Astrocyte (in vitro differentiated cells and primary cell): Measurements from ENCODE around the gene PPP4C. TPM values are rescaled to one million over a fixed set of nuclear protein-coding genes. Genes with fewer than 3 reads are reported as not detected.

ENCODE experiments used
- DNase-seq: peaks from one replicate; pipeline ENCODE4 v3.0.0-alpha.2; 2010; ENCODE audit warnings: low read depth
- FAIRE-seq: peaks from 2 replicates; lab custom pipeline; 2011; peaks lifted over from hg19 to GRCh38; lab: Jason Lieb, UNC
- H2AFZ ChIP-seq: 2 replicates; pipeline ENCODE4 v1.6.0; 2012; ENCODE audit warnings: low read depth, low read length, inconsistent platforms
- H3K27ac ChIP-seq: 2 replicates; pipeline ENCODE4 v1.5.1; 2011; ENCODE audit warnings: low read depth, low read length, inconsistent platforms
- H3K27me3 ChIP-seq: 2 replicates; pipeline ENCODE4 v1.6.0; 2011; ENCODE audit warnings: low read length, inconsistent platforms; ENCODE audit not compliant: insufficient read depth
- H3K36me3 ChIP-seq: 2 replicates; pipeline ENCODE4 v1.5.1; 2011; ENCODE audit warnings: low read length, inconsistent platforms; ENCODE audit not compliant: insufficient read depth
- H3K4me1 ChIP-seq: 2 replicates; pipeline ENCODE4 v1.5.1; 2011; ENCODE audit warnings: low read length, inconsistent platforms; ENCODE audit not compliant: insufficient read depth
- H3K4me2 ChIP-seq: 2 replicates; pipeline ENCODE4 v1.6.0; 2012; ENCODE audit warnings: low read length, inconsistent platforms
- H3K4me3 ChIP-seq: 2 replicates; pipeline ENCODE4 v1.5.1; 2011; ENCODE audit warnings: low read depth, mild to moderate bottlenecking, low read length, inconsistent platforms; ENCODE audit not compliant: insufficient read depth
- H3K79me2 ChIP-seq: 2 replicates; pipeline ENCODE4 v1.6.0; 2012; ENCODE audit warnings: mild to moderate bottlenecking, low read length, inconsistent platforms; ENCODE audit not compliant: insufficient read depth
- H3K9ac ChIP-seq: 2 replicates; pipeline ENCODE4 v1.6.0; 2012; ENCODE audit warnings: mild to moderate bottlenecking, low read length, inconsistent platforms
- H3K9me3 ChIP-seq: 2 replicates; pipeline ENCODE4 v1.5.1; 2012; ENCODE audit warnings: low read depth, mild to moderate bottlenecking, low read length, inconsistent platforms; ENCODE audit not compliant: insufficient read depth
- H4K20me1 ChIP-seq: 2 replicates; pipeline ENCODE4 v1.6.0; 2012; ENCODE audit warnings: low read length, inconsistent platforms; ENCODE audit not compliant: insufficient read depth
- H3K27ac Mint-ChIP-seq: one replicate; pipeline ENCODE4 v1.8.0; 2021; ENCODE audit warnings: mild to moderate bottlenecking, mixed read lengths; ENCODE audit not compliant: unreplicated experiment
- H3K27me3 Mint-ChIP-seq: one replicate; pipeline ENCODE4 v1.8.0; 2021; ENCODE audit warnings: low read depth, mixed read lengths; ENCODE audit not compliant: unreplicated experiment
- H3K36me3 Mint-ChIP-seq: one replicate; pipeline ENCODE4 v1.8.0; 2021; ENCODE audit warnings: low read depth, mixed read lengths; ENCODE audit not compliant: unreplicated experiment
- H3K4me1 Mint-ChIP-seq: one replicate; pipeline ENCODE4 v1.8.0; 2021; ENCODE audit warnings: low read depth, mixed read lengths; ENCODE audit not compliant: unreplicated experiment
- H3K4me3 Mint-ChIP-seq: one replicate; pipeline ENCODE4 v1.8.0; 2021; ENCODE audit warnings: mild to moderate bottlenecking, moderate library complexity, mixed read lengths; ENCODE audit not compliant: unreplicated experiment
- H3K9me3 Mint-ChIP-seq: one replicate; pipeline ENCODE4 v1.8.0; 2021; ENCODE audit warnings: mild to moderate bottlenecking, mixed read lengths; ENCODE audit not compliant: unreplicated experiment
- EZH2 ChIP-seq: IDR thresholded peaks from 2 replicates; pipeline ENCODE4 v1.6.1; 2012; ENCODE audit warnings: mild to moderate bottlenecking, low read length, inconsistent platforms; ENCODE audit not compliant: insufficient read depth
- total RNA-seq: library from RNA; stranded (reverse); gene quantifications from 2 replicates; pipeline ENCODE4 v1.2.1, GENCODE V29; 2021
- TF ChIP-seq, protein P1 (sequence below): IDR thresholded peaks from 2 replicates; pipeline ENCODE4 v1.5.1; 2011; ENCODE audit warnings: low read depth, mild to moderate bottlenecking, inconsistent platforms, low read length, moderate library complexity; ENCODE audit not compliant: insufficient read depth

PPP4C gene
- total RNA-seq, 1 donor from 2014 or later = 140 TPM

- H2AFZ ChIP-seq = no peak overlapping the region
- peaks cover 40% of the 10 kb centered on the region for H3K4me1 ChIP-seq
- TF ChIP-seq, protein P1, sequence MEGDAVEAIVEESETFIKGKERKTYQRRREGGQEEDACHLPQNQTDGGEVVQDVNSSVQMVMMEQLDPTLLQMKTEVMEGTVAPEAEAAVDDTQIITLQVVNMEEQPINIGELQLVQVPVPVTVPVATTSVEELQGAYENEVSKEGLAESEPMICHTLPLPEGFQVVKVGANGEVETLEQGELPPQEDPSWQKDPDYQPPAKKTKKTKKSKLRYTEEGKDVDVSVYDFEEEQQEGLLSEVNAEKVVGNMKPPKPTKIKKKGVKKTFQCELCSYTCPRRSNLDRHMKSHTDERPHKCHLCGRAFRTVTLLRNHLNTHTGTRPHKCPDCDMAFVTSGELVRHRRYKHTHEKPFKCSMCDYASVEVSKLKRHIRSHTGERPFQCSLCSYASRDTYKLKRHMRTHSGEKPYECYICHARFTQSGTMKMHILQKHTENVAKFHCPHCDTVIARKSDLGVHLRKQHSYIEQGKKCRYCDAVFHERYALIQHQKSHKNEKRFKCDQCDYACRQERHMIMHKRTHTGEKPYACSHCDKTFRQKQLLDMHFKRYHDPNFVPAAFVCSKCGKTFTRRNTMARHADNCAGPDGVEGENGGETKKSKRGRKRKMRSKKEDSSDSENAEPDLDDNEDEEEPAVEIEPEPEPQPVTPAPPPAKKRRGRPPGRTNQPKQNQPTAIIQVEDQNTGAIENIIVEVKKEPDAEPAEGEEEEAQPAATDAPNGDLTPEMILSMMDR = no peak
- no peak for TF ChIP-seq EZH2
- peak; percentile 36 for DNase-seq
- H3K36me3 Mint-ChIP-seq = peaks cover 40% of the 10 kb centered on the region
- FAIRE-seq = no peak
- peaks cover 39% of the 10 kb centered on the region for H3K36me3 ChIP-seq
- H3K9me3 Mint-ChIP-seq = no peaks in the 10 kb centered on the region
- peaks cover 64% of the 10 kb centered on the region for H3K79me2 ChIP-seq
- peaks cover 37% of the 10 kb centered on the region for H3K4me1 Mint-ChIP-seq
- H3K4me3 Mint-ChIP-seq = peak overlapping the region; percentile 98
- no peak overlapping the region for H3K4me3 ChIP-seq
- peak overlapping the region; percentile 41 for H3K9ac ChIP-seq
- no peaks in the 10 kb centered on the region for H3K27me3 Mint-ChIP-seq
- H4K20me1 ChIP-seq = peaks cover 63% of the 10 kb centered on the region
- H3K4me2 ChIP-seq = peak overlapping the region; percentile 78
- H3K27ac Mint-ChIP-seq = no peak overlapping the region
- H3K9me3 ChIP-seq = no peaks in the 10 kb centered on the region
- no peaks in the 10 kb centered on the region for H3K27me3 ChIP-seq
- peak overlapping the region; percentile 18 for H3K27ac ChIP-seq
Observed at GRCh38 chr16:30069611-30070462, 6.0 kb upstream of the PPP4C start.

GRCh38 chr16:30070490-30070889 is 5.3 kb upstream of the PPP4C start:
- no peaks in the 10 kb centered on the region for H3K9me3 ChIP-seq
- peak overlapping the region; percentile 41 for H3K9ac ChIP-seq
- no peak overlapping the region for H3K4me3 ChIP-seq
- H3K27me3 ChIP-seq = no peaks in the 10 kb centered on the region
- peak overlapping the region; percentile 18 for H3K27ac ChIP-seq
- H4K20me1 ChIP-seq = peaks cover 63% of the 10 kb centered on the region
- DNase-seq (no peak), FAIRE-seq (no peak)
- Mint-ChIP-seq H3K9me3 (no peaks in the 10 kb centered on the region), H3K4me3 (peak overlapping the region; percentile 98), H3K27me3 (no peaks in the 10 kb centered on the region), H3K27ac (no peak overlapping the region), H3K36me3 (peaks cover 40% of the 10 kb centered on the region), H3K4me1 (peaks cover 40% of the 10 kb centered on the region)
- H3K36me3 ChIP-seq = peaks cover 39% of the 10 kb centered on the region
- H3K4me1 ChIP-seq = peaks cover 42% of the 10 kb centered on the region
- peaks cover 64% of the 10 kb centered on the region for H3K79me2 ChIP-seq
- no peak overlapping the region for H2AFZ ChIP-seq
- peak overlapping the region; percentile 78 for H3K4me2 ChIP-seq
- TF ChIP-seq, protein P1 = no peak
- TF ChIP-seq EZH2 = no peak

GRCh38 chr16:30076276-30076791 is 540 bp downstream of the PPP4C start:
- Mint-ChIP-seq H3K27me3 (no peaks in the 10 kb centered on the region), H3K4me3 (peak overlapping the region; percentile 96), H3K36me3 (peaks cover 17% of the 10 kb centered on the region), H3K9me3 (no peaks in the 10 kb centered on the region), H3K27ac (peak overlapping the region; percentile 90), H3K4me1 (peaks cover 30% of the 10 kb centered on the region)
- Histone ChIP-seq H3K4me2 (peak overlapping the region; percentile 96), H2AFZ (peak overlapping the region; percentile 61), H3K79me2 (peaks cover 66% of the 10 kb centered on the region), H3K27ac (peak overlapping the region; percentile 81), H3K9ac (peak overlapping the region; percentile 96), H3K4me3 (peak overlapping the region; percentile 97), H3K4me1 (peaks cover 26% of the 10 kb centered on the region), H3K36me3 (peaks cover 25% of the 10 kb centered on the region), H3K9me3 (no peaks in the 10 kb centered on the region), H3K27me3 (no peaks in the 10 kb centered on the region), H4K20me1 (peaks cover 59% of the 10 kb centered on the region)
- FAIRE-seq (no peak), DNase-seq (no peak)
- TF ChIP-seq, protein P1 = no peak
- no peak for TF ChIP-seq EZH2
